ENCODE data around the gene ADAMTSL1.

The ADAMTSL1 gene

GRCh38 chr9:18594837-18595236 lies 120.9 kb downstream of the ADAMTSL1 start:
- H3K9me3 Mint-ChIP-seq, result peaks cover 24% of the 10 kb centered on the region

GRCh38 chr9:18595597-18595996 lies 121.6 kb downstream of the ADAMTSL1 start:
- no peak for ATAC-seq
- H3K4me3 Mint-ChIP-seq, result no peak overlapping the region
- H3K27me3 Mint-ChIP-seq, result no peaks in the 10 kb centered on the region
- H3K27ac Mint-ChIP-seq, result no peak overlapping the region
- no peaks in the 10 kb centered on the region for H3K4me1 Mint-ChIP-seq
- H3K9me3 Mint-ChIP-seq, result peaks cover 22% of the 10 kb centered on the region
- H3K36me3 Mint-ChIP-seq, result no peaks in the 10 kb centered on the region

More at GRCh38 chr9:18594837-18595236, 120.9 kb downstream of the ADAMTSL1 start:
- no peak overlapping the region for H3K4me3 Mint-ChIP-seq
- H3K4me1 Mint-ChIP-seq, result no peaks in the 10 kb centered on the region
- H3K27ac Mint-ChIP-seq, result no peak overlapping the region
- no peaks in the 10 kb centered on the region for H3K36me3 Mint-ChIP-seq
- no peak for ATAC-seq
- H3K27me3 Mint-ChIP-seq, result no peaks in the 10 kb centered on the region

- H3K27me3 Mint-ChIP-seq, result no peaks in the 10 kb centered on the region
- peaks cover 17% of the 10 kb centered on the region for H3K9me3 Mint-ChIP-seq
- H3K4me1 Mint-ChIP-seq, result no peaks in the 10 kb centered on the region
- no peaks in the 10 kb centered on the region for H3K36me3 Mint-ChIP-seq
- H3K4me3 Mint-ChIP-seq, result no peak overlapping the region
- no peak for ATAC-seq
- no peak overlapping the region for H3K27ac Mint-ChIP-seq
Observed at GRCh38 chr9:18596920-18597319, 123.0 kb downstream of the ADAMTSL1 start.

DNA sequence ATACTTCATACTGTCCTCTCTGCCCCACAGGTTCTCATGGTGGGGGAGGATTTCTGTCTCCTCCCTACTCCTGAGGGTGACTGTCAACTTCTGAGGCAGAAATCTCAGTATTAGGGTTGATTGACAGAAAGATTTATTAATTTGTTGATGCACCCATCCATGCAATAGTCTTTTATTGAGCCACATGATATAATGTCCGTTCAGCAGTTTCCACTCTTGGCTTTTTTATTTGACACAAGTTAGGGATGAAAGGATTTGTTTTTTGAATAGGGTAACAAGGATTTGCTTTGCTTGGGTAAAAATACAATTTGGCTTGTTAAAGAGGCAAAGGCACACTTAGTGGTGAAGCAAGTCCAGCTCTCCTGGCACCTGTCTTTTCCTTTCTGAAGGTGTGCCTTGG lies 125.0 kb downstream of the ADAMTSL1 start:
- ATAC-seq, result no peak
- Mint-ChIP-seq H3K4me3 (no peak overlapping the region), H3K27me3 (no peaks in the 10 kb centered on the region), H3K4me1 (no peaks in the 10 kb centered on the region), H3K27ac (no peak overlapping the region), H3K9me3 (peaks cover 10% of the 10 kb centered on the region), H3K36me3 (no peaks in the 10 kb centered on the region)

GRCh38 chr9:18601026-18601425 lies 127.1 kb downstream of the ADAMTSL1 start:
- H3K4me3 Mint-ChIP-seq, result no peak overlapping the region
- no peaks in the 10 kb centered on the region for H3K4me1 Mint-ChIP-seq
- no peaks in the 10 kb centered on the region for H3K36me3 Mint-ChIP-seq
- no peak for ATAC-seq
- no peaks in the 10 kb centered on the region for H3K9me3 Mint-ChIP-seq
- no peak overlapping the region for H3K27ac Mint-ChIP-seq
- H3K27me3 Mint-ChIP-seq, result no peaks in the 10 kb centered on the region

GRCh38 chr9:18601956-18602355 lies 128.0 kb downstream of the ADAMTSL1 start:
- H3K27ac Mint-ChIP-seq, result no peak overlapping the region
- H3K36me3 Mint-ChIP-seq, result no peaks in the 10 kb centered on the region
- H3K27me3 Mint-ChIP-seq, result no peaks in the 10 kb centered on the region
- no peaks in the 10 kb centered on the region for H3K4me1 Mint-ChIP-seq
- ATAC-seq, result no peak
- no peak overlapping the region for H3K4me3 Mint-ChIP-seq
- H3K9me3 Mint-ChIP-seq, result no peaks in the 10 kb centered on the region

GRCh38 chr9:18604767-18605730 lies 131.1 kb downstream of the ADAMTSL1 start:
- no peaks in the 10 kb centered on the region for H3K36me3 Mint-ChIP-seq
- H3K27ac Mint-ChIP-seq, result no peak overlapping the region
- no peak overlapping the region for H3K4me3 Mint-ChIP-seq
- H3K27me3 Mint-ChIP-seq, result no peaks in the 10 kb centered on the region
- no peaks in the 10 kb centered on the region for H3K9me3 Mint-ChIP-seq
- ATAC-seq, result no peak
- no peaks in the 10 kb centered on the region for H3K4me1 Mint-ChIP-seq

- no peak overlapping the region for H3K27ac Mint-ChIP-seq
- no peak overlapping the region for H3K4me3 Mint-ChIP-seq
- no peaks in the 10 kb centered on the region for H3K36me3 Mint-ChIP-seq
- H3K9me3 Mint-ChIP-seq, result no peaks in the 10 kb centered on the region
- H3K27me3 Mint-ChIP-seq, result no peaks in the 10 kb centered on the region
- no peaks in the 10 kb centered on the region for H3K4me1 Mint-ChIP-seq
- ATAC-seq, result no peak
Observed at GRCh38 chr9:18605766-18606180, 131.8 kb downstream of the ADAMTSL1 start.

DNA sequence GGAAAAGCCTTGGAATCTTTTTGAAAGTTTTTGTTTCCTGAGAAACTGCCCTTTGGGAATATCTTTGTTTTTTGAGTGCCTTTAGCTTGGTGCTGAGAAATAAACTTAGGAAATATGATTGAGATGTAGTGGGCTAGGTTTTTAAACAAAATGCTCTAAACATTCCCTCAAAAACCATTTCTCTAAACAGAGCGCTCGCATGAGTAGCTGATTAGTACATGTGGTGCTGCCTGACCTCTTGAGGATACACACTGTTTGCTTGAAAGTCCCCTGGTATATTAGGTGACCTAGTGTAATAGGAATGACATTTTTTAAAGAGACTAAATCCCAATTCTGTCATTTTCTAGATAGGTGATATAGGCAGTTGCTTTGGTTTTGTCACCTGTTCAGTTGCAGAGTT lies 132.3 kb downstream of the ADAMTSL1 start:
- H3K9me3 Mint-ChIP-seq, result no peaks in the 10 kb centered on the region
- H3K27me3 Mint-ChIP-seq, result no peaks in the 10 kb centered on the region
- H3K4me3 Mint-ChIP-seq, result no peak overlapping the region
- H3K27ac Mint-ChIP-seq, result no peak overlapping the region
- H3K4me1 Mint-ChIP-seq, result no peaks in the 10 kb centered on the region
- H3K36me3 Mint-ChIP-seq, result no peaks in the 10 kb centered on the region
- no peak for ATAC-seq

DNA sequence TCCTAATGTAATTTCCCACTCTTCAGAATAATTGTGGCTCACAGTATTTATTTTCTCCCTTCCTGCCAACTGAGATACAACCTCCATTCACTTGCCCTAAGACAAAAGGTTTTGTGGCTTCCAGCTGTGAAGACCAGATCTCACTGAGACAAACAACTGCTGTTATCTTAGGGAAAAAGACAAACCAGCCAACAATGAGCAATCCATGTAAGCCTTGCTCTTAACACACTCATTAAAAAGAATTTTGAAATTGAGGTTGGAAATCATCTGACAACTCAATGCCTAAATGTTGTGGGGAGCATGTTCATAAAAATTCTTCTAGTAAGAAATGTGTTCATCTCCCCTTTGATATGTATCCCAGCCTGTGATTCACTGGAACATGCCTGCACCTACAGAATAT lies 132.9 kb downstream of the ADAMTSL1 start:
- ATAC-seq, result no peak
- H3K9me3 Mint-ChIP-seq, result no peaks in the 10 kb centered on the region
- no peaks in the 10 kb centered on the region for H3K4me1 Mint-ChIP-seq
- H3K27me3 Mint-ChIP-seq, result no peaks in the 10 kb centered on the region
- no peak overlapping the region for H3K27ac Mint-ChIP-seq
- no peak overlapping the region for H3K4me3 Mint-ChIP-seq
- no peaks in the 10 kb centered on the region for H3K36me3 Mint-ChIP-seq

DNA sequence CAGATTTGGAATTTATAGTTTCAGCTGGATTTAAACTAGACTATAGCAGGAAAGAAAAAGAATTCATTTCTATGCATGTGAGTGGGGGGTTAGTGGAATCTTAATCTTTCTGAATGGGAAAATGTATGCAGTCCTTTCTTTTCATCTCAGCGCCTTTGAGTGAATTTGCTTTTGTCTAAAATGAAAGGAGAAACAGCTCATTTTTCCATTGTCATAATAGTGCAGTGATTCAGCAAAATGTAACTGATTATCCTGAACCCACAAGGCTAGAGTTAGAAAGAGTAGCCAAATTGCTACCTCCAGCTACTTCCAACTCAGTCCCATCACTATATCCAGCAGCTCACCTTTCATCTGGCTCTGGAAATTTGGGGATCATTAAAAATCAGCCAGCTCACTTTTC lies 134.4 kb downstream of the ADAMTSL1 start:
- H3K4me3 Mint-ChIP-seq, result no peak overlapping the region
- no peaks in the 10 kb centered on the region for H3K4me1 Mint-ChIP-seq
- H3K9me3 Mint-ChIP-seq, result peaks cover 2% of the 10 kb centered on the region
- no peaks in the 10 kb centered on the region for H3K36me3 Mint-ChIP-seq
- H3K27me3 Mint-ChIP-seq, result no peaks in the 10 kb centered on the region
- ATAC-seq, result no peak
- no peak overlapping the region for H3K27ac Mint-ChIP-seq

- no peak overlapping the region for H3K4me3 Mint-ChIP-seq
- no peak for ATAC-seq
- no peaks in the 10 kb centered on the region for H3K27me3 Mint-ChIP-seq
- H3K36me3 Mint-ChIP-seq, result no peaks in the 10 kb centered on the region
- H3K27ac Mint-ChIP-seq, result no peak overlapping the region
- no peaks in the 10 kb centered on the region for H3K4me1 Mint-ChIP-seq
- peaks cover 4% of the 10 kb centered on the region for H3K9me3 Mint-ChIP-seq
Observed at GRCh38 chr9:18610956-18611355, 137.0 kb downstream of the ADAMTSL1 start.

DNA sequence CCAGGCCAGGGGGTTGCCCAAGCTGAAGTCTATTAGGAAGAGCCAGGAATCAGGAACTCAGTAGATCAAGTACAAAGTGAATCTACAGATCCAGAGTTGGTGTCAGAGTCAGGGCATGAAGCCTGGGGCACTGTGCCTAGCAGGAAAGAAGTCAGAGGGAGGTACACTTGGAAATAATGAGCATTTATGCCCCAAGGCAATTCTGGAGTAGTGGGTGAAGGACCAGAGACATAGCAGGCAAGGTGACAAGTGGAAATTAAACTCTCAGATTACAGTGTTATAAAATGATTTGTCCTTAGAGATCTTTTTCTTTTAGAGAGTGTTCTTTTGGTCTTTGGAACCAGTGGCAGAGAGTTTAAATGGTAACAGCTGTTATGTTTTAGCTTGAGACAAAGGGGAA lies 138.0 kb downstream of the ADAMTSL1 start:
- Mint-ChIP-seq H3K27ac (no peak overlapping the region), H3K4me1 (no peaks in the 10 kb centered on the region), H3K27me3 (no peaks in the 10 kb centered on the region), H3K36me3 (no peaks in the 10 kb centered on the region), H3K4me3 (no peak overlapping the region), H3K9me3 (peaks cover 4% of the 10 kb centered on the region)
- no peak for ATAC-seq

GRCh38 chr9:18614116-18614515 lies 140.2 kb downstream of the ADAMTSL1 start:
- Mint-ChIP-seq H3K4me1 (no peaks in the 10 kb centered on the region), H3K4me3 (no peak overlapping the region), H3K27me3 (no peaks in the 10 kb centered on the region), H3K27ac (no peak overlapping the region), H3K36me3 (no peaks in the 10 kb centered on the region), H3K9me3 (peaks cover 4% of the 10 kb centered on the region)
- ATAC-seq, result no peak

DNA sequence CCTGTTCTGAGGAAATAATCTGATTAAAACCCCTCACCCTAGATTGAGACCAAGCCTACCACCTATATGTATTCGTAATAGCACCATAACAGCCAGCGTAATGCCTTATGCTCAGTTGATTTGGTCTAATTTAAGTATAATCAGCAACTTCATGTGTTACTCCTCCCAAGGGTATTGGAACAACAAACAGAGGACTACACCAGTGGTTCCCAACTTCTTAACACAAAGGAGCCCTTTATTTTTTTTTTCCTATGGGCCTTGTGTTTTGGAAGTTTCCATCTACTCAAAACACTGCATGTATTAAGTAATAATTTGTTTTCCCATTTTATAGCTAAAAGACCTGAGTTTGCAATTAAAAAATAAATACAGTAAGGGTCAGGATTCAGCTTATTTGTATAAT lies 140.7 kb downstream of the ADAMTSL1 start:
- H3K36me3 Mint-ChIP-seq, result no peaks in the 10 kb centered on the region
- H3K9me3 Mint-ChIP-seq, result peaks cover 4% of the 10 kb centered on the region
- H3K27ac Mint-ChIP-seq, result no peak overlapping the region
- no peak for ATAC-seq
- H3K27me3 Mint-ChIP-seq, result no peaks in the 10 kb centered on the region
- no peak overlapping the region for H3K4me3 Mint-ChIP-seq
- no peaks in the 10 kb centered on the region for H3K4me1 Mint-ChIP-seq

DNA sequence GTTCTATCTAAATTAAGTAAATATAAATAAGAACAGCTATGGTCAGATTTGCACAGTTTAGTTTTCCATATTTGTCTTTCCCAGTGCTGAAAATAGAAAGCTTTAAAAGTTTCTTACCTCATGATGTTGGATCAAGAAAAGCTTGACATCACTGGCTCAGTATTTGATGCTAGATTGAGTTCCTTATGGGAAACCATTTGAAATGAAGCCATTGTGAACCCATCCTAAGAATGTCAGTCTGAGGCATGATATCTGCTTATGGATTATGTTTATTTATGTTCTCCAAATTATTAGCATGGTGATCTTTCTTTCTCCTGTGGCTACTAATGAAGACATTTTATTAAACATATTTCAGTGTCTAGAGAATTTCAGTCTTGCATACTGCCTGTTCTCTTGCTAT lies 143.0 kb downstream of the ADAMTSL1 start:
- no peaks in the 10 kb centered on the region for H3K4me1 Mint-ChIP-seq
- H3K27me3 Mint-ChIP-seq, result no peaks in the 10 kb centered on the region
- no peak overlapping the region for H3K27ac Mint-ChIP-seq
- H3K4me3 Mint-ChIP-seq, result no peak overlapping the region
- peaks cover 4% of the 10 kb centered on the region for H3K9me3 Mint-ChIP-seq
- no peaks in the 10 kb centered on the region for H3K36me3 Mint-ChIP-seq
- ATAC-seq, result no peak
